Endothelial cell of umbilical vein (primary cell): Measurements from ENCODE around the gene NBEAL1. TPM values are rescaled to one million over a fixed set of nuclear protein-coding genes. Genes with fewer than 3 reads are reported as not detected.

ENCODE experiments used
- BruUV-seq: library from RNA; stranded (reverse); fragments of 400-500 nt; replicated peaks from 2 replicates; lab custom pipeline; 2021; lab: Mats Ljungman, UMichigan
- CTCF ChIA-PET: fragments of 300-600, 350-600 bp; sonication (Branson Sonifier 250); formaldehyde crosslinking; loops from one replicate; lab custom pipeline; 2021; ENCODE audit warnings: antibody characterized with exemption, inconsistent platforms; lab: Charles Lee
- POLR2A ChIA-PET: fragments of 300-600, 350-600 bp; sonication (Branson Sonifier 250); formaldehyde crosslinking; loops from one replicate; lab custom pipeline; 2021; ENCODE audit warnings: antibody characterized with exemption, inconsistent platforms; lab: Charles Lee
- DNase-seq: peaks from one replicate; pipeline ENCODE4 v3.0.0-alpha.2; 2011; ENCODE audit warnings: low read depth, low spot score
- FAIRE-seq: peaks from 2 replicates; lab custom pipeline; 2011; peaks lifted over from hg19 to GRCh38; lab: Jason Lieb, UNC
- H2AFZ ChIP-seq: 2 replicates; pipeline ENCODE4 v1.6.0; 2012; ENCODE audit warnings: low read depth, low read length, control low read depth, inconsistent platforms
- H3K27ac ChIP-seq: 2 replicates; pipeline ENCODE4 v1.5.1; 2011; ENCODE audit warnings: low read depth, mild to moderate bottlenecking, control low read depth, low read length, moderate library complexity; ENCODE audit not compliant: insufficient read depth
- H3K27me3 ChIP-seq, 2 experiments: 2 replicates each; pipeline versions ENCODE4 v1.6.0 to v1.6.1; 2011; ENCODE audit warnings: low read length in 2 of 2, mixed read lengths in 1 of 2; ENCODE audit not compliant: control insufficient read depth in 2 of 2, insufficient read depth in 2 of 2
- H3K36me3 ChIP-seq, 2 experiments: 2 replicates in 1 of 2; 3 replicates in 1 of 2; pipeline ENCODE4 v1.5.1; 2011; ENCODE audit warnings: low read length in 2 of 2, mild to moderate bottlenecking in 1 of 2, moderate library complexity in 1 of 2; ENCODE audit not compliant: control insufficient read depth in 2 of 2, insufficient read depth in 2 of 2; ENCODE audit errors: extremely low read depth in 1 of 2
- H3K4me1 ChIP-seq: 3 replicates; pipeline ENCODE4 v1.5.1; 2011; ENCODE audit warnings: mild to moderate bottlenecking, low read length; ENCODE audit not compliant: control insufficient read depth, insufficient read depth; ENCODE audit errors: extremely low read depth
- H3K4me2 ChIP-seq: 2 replicates; pipeline ENCODE4 v1.6.1; 2011; ENCODE audit warnings: low read length, control low read depth, mixed read lengths; ENCODE audit not compliant: insufficient read depth
- H3K4me3 ChIP-seq, 3 experiments: fragments of 200-600 bp in 1 of 3; sonication (generic), shearing (Covaris generic) in 1 of 3; replicated peaks in 1 of 3; 2 replicates each; pipeline ENCODE4 v1.5.1; 2011 to 2016; ENCODE audit warnings: control low read depth in 3 of 3, low read length in 3 of 3, mild to moderate bottlenecking in 2 of 3, inconsistent platforms in 1 of 3, low read depth in 1 of 3, moderate library complexity in 1 of 3; ENCODE audit not compliant: insufficient read depth in 1 of 3
- H3K79me2 ChIP-seq: 2 replicates; pipeline ENCODE4 v1.6.0; 2012; ENCODE audit warnings: low read length, inconsistent platforms; ENCODE audit not compliant: control insufficient read depth, insufficient read depth
- H3K9ac ChIP-seq: replicated peaks from 2 replicates; pipeline ENCODE3; 2011; ENCODE audit warnings: low read length, control low read depth; ENCODE audit not compliant: insufficient read depth; ENCODE audit errors: extremely low read depth
- H3K9me1 ChIP-seq: replicated peaks from 3 replicates; pipeline ENCODE4 v1.6.0; 2011; ENCODE audit warnings: mild to moderate bottlenecking, low read length; ENCODE audit not compliant: control insufficient read depth, insufficient read depth; ENCODE audit errors: extremely low read depth
- H3K9me3 ChIP-seq: replicated peaks from 2 replicates; pipeline ENCODE4 v1.5.1; 2012; ENCODE audit warnings: low read length, inconsistent platforms; ENCODE audit not compliant: control insufficient read depth, insufficient read depth
- H4K20me1 ChIP-seq: replicated peaks from 2 replicates; pipeline ENCODE3; 2011; ENCODE audit warnings: mild to moderate bottlenecking, low read length; ENCODE audit not compliant: control insufficient read depth, insufficient read depth; ENCODE audit errors: extremely low read depth
- CTCF ChIP-seq, 2 donors: IDR thresholded peaks; 1 replicate in 1 of 2; 2 replicates in 1 of 2; pipeline ENCODE4 v1.5.1; 2011; ENCODE audit warnings: low read length in 2 of 2, mild to moderate bottlenecking in 2 of 2, moderate library complexity in 2 of 2, control low read depth in 1 of 2, inconsistent platforms in 1 of 2, low read depth in 1 of 2; ENCODE audit not compliant: insufficient read depth in 1 of 2; ENCODE audit errors: extremely low read depth in 1 of 2
- EZH2 ChIP-seq: IDR thresholded peaks from 2 replicates; pipeline ENCODE4 v1.6.1; 2012; ENCODE audit warnings: borderline replicate concordance, low read depth, mild to moderate bottlenecking, moderate library complexity, low read length, inconsistent platforms; ENCODE audit not compliant: severe bottlenecking
- FOS ChIP-seq: IDR thresholded peaks from 2 replicates; pipeline ENCODE4 v1.6.1; 2011; ENCODE audit warnings: mild to moderate bottlenecking, low read length, moderate library complexity, borderline replicate concordance; ENCODE audit not compliant: insufficient read depth
- GATA2 ChIP-seq: IDR thresholded peaks from 2 replicates; pipeline ENCODE4 v1.7.0; 2011; ENCODE audit warnings: low read depth, mild to moderate bottlenecking, moderate library complexity, mixed read lengths, low read length; ENCODE audit not compliant: insufficient read length, insufficient read depth
- JUN ChIP-seq: IDR thresholded peaks from 2 replicates; pipeline ENCODE4 v1.6.1; 2011; ENCODE audit warnings: borderline replicate concordance, low read depth; ENCODE audit not compliant: insufficient read length, insufficient read depth
- MAX ChIP-seq: IDR thresholded peaks from 2 replicates; pipeline ENCODE4 v1.6.1; 2011; ENCODE audit not compliant: insufficient read depth, insufficient read length
- MYC ChIP-seq: IDR thresholded peaks from one replicate; pipeline ENCODE4 v1.6.1; 2011; ENCODE audit warnings: mild to moderate bottlenecking, low read depth, low read length
- POLR2A ChIP-seq: IDR thresholded peaks from 2 replicates; pipeline ENCODE4 v1.6.1; 2012; ENCODE audit warnings: low read depth, mild to moderate bottlenecking, control low read depth, low read length
- POLR2AphosphoS5 ChIP-seq: IDR thresholded peaks from 2 replicates; pipeline ENCODE4 v1.6.1; 2012; ENCODE audit warnings: low read depth, mild to moderate bottlenecking, control low read depth, low read length, moderate library complexity; ENCODE audit not compliant: insufficient read depth
- dilution Hi-C: fragments of 300-500 bp; cut with MboI; formaldehyde crosslinking; loops from one replicate; pipeline ENCODE4 v1.15.0; 2019; ENCODE audit warnings: low sequenced_read_pairs; ENCODE audit not compliant: extremely low pct_ligation_motif_present
- intact Hi-C: fragments of 100-400 bp; cut with micrococcal nuclease; formaldehyde crosslinking; loops from one replicate; pipeline ENCODE4 v1.10.0; 2022
- polyA plus RNA-seq, 4 experiments: library from polyadenylated mRNA; depleted of rRNA in 3 of 4; stranded (reverse) in 3 of 4; unstranded in 1 of 4; fragments of >200 nt; gene quantifications; 2 replicates each; pipeline versions ENCODE4 v1.2.1 to v1.2.3, GENCODE V29; 2011 to 2012; ENCODE audit warnings: missing spikeins in 1 of 4
- total RNA-seq: library from RNA; stranded (reverse); gene quantifications from 2 replicates; pipeline ENCODE4 v1.2.3, GENCODE V29; 2021

NBEAL1 gene
- total and polyA plus RNA-seq, 2 donors (not counting 3 experiments of a cell fraction or from before 2014, with no cell fraction given) = 2.1 to 23.3 TPM

GRCh38 chr2:203167751-203168150, 153.1 kb downstream of the NBEAL1 start:
- POLR2A ChIA-PET = no interaction called here
- Histone ChIP-seq H2AFZ (no peak overlapping the region), H3K27ac (no peak overlapping the region), H3K9me1 (no peaks in the 10 kb centered on the region), H3K9me3 (no peaks in the 10 kb centered on the region), H3K4me3 (no peak overlapping the region), H3K27me3 (no peaks in the 10 kb centered on the region), H3K9ac (no peak overlapping the region), H3K4me1 (no peaks in the 10 kb centered on the region), H4K20me1 (no peaks in the 10 kb centered on the region), H3K36me3 (peaks cover 2% of the 10 kb centered on the region in 2 experiments), H3K79me2 (no peaks in the 10 kb centered on the region), H3K4me2 (no peak overlapping the region)
- FAIRE-seq = no peak
- DNase-seq = no peak
- dilution Hi-C loops = no loop called here
- no TSS peak for BruUV-seq
- CTCF ChIA-PET = interaction anchor here (1.2 to 1.7 kb wide), 2 partner anchors 9 to 57 kb away, joined by 3 to 6 read pairs; no protein-coding TSS in a partner anchor
- TF ChIP-seq CTCF (IDR thresholded peaks at IDR 0.05; ENCODE audit: extremely low read depth in 1 of 2, insufficient read depth in 1 of 2, low read depth in 1 of 2, low read length in 2 of 2) (no peak), MAX (no peak), MYC (no peak), POLR2A (no peak), GATA2 (no peak)
- intact Hi-C loops = no loop called here

- Histone ChIP-seq H3K9me3 (no peaks in the 10 kb centered on the region), H3K4me3 (no peak overlapping the region), H3K4me2 (no peak overlapping the region), H3K79me2 (no peaks in the 10 kb centered on the region), H3K9me1 (peaks cover 2% of the 10 kb centered on the region), H4K20me1 (no peaks in the 10 kb centered on the region), H3K27ac (no peak overlapping the region), H3K27me3 (no peaks in the 10 kb centered on the region), H3K36me3 (peaks cover 2% of the 10 kb centered on the region in 2 experiments), H2AFZ (no peak overlapping the region), H3K4me1 (no peaks in the 10 kb centered on the region), H3K9ac (no peak overlapping the region)
- intact Hi-C loops (no loop called here), dilution Hi-C loops (no loop called here)
- no TSS peak for BruUV-seq
- CTCF ChIA-PET = no interaction called here
- POLR2A ChIA-PET = interaction anchor here (0.6 kb wide), 1 partner anchor 52 kb away, joined by 4 read pairs; no protein-coding TSS in a partner anchor
- no peak for DNase-seq
- TF ChIP-seq MAX (no peak), JUN (no peak), EZH2 (no peak), POLR2AphosphoS5 (no peak), POLR2A (no peak), CTCF (IDR thresholded peaks at IDR 0.05; ENCODE audit: extremely low read depth in 1 of 2, insufficient read depth in 1 of 2, low read depth in 1 of 2, low read length in 2 of 2) (no peak), MYC (no peak), FOS (no peak), GATA2 (no peak)
- FAIRE-seq = no peak
Measured at GRCh38 chr2:203170502-203170901, 155.8 kb downstream of the NBEAL1 start.
